HepG2 (cell line): ENCODE data around the gene USP7. TPM values are rescaled to one million over a fixed set of nuclear protein-coding genes. Genes with fewer than 3 reads are reported as not detected.
A peak's percentile ranks its signal among the peaks of the same experiment; 100 is the strongest.

ENCODE experiments used
- ATF3 ChIP-seq: sonication (generic); formaldehyde crosslinking; IDR thresholded peaks from 2 replicates; pipeline ENCODE4 v1.4.0; 2020; ENCODE audit warnings: missing genetic modification reagents
- GMEB1 ChIP-seq: sonication (generic); formaldehyde crosslinking; IDR thresholded peaks from 2 replicates; pipeline ENCODE4 v1.5.1; 2020; ENCODE audit warnings: missing genetic modification reagents, mild to moderate bottlenecking, borderline replicate concordance
- MIER2 ChIP-seq: IDR thresholded peaks from 2 replicates; pipeline ENCODE4 v1.6.1; 2016; ENCODE audit warnings: missing biosample characterization, missing genetic modification reagents
- MNT ChIP-seq: fragments of 450-650 bp; IDR thresholded peaks from 2 replicates; pipeline ENCODE4 v1.6.1; 2016
- NFE2L1 ChIP-seq: sonication (generic); formaldehyde crosslinking; IDR thresholded peaks from 2 replicates; pipeline ENCODE4 v1.4.0; 2020; ENCODE audit warnings: missing genetic modification reagents, mild to moderate bottlenecking, borderline replicate concordance
- RAD51 ChIP-seq: fragments of 450-650 bp; IDR thresholded peaks from 2 replicates; pipeline ENCODE4 v1.6.1; 2016; ENCODE audit warnings: borderline replicate concordance
- ZBTB33 ChIP-seq: sonication (generic); formaldehyde crosslinking; IDR thresholded peaks from 2 replicates; pipeline ENCODE4 v1.4.0; 2020; ENCODE audit warnings: missing genetic modification reagents
- ZNF121 ChIP-seq: sonication (generic); formaldehyde crosslinking; IDR thresholded peaks from 2 replicates; pipeline ENCODE4 v1.5.0; 2020; ENCODE audit warnings: mild to moderate bottlenecking, missing genetic modification reagents
- ZNF761 ChIP-seq: sonication (generic); formaldehyde crosslinking; conservative IDR thresholded peaks from 2 replicates; pipeline ENCODE4 v1.4.0; 2020; ENCODE audit warnings: mild to moderate bottlenecking, missing genetic modification reagents
- ZSCAN12 ChIP-seq: sonication (generic); formaldehyde crosslinking; IDR thresholded peaks from 2 replicates; pipeline ENCODE4 v1.9.0; 2021; ENCODE audit warnings: mild to moderate bottlenecking, missing genetic modification reagents
- polyA plus RNA-seq, 8 experiments: library from polyadenylated mRNA; depleted of rRNA in 3 of 8; stranded (reverse) in 7 of 8; unstranded in 1 of 8; fragments of >200 nt; fragmentation: Illumina TruSeq in 4 of 8; extraction: Trizol in 4 of 8; gene quantifications; 2 replicates each; pipeline versions ENCODE4 v1.2.1 to v1.2.3, GENCODE V29; 2011 to 2016; ENCODE audit warnings: low read depth in 4 of 8, missing spikeins in 1 of 8, mixed read lengths in 1 of 8; ENCODE audit not compliant: insufficient read depth in 1 of 8
- total RNA-seq, 5 experiments: library from RNA; depleted of rRNA; stranded (reverse); fragments of >200 nt; fragmentation: Illumina TruSeq; extraction: Trizol; gene quantifications; 2 replicates each; pipeline ENCODE4 v1.2.3, GENCODE V29; 2016; ENCODE audit warnings: low read depth in 1 of 5

Gene USP7
- total and polyA plus RNA-seq, 2 of the 13 experiments (the other 11 are each of a cell fraction or from before 2014, with no cell fraction given) = 52.5 to 173 TPM

- TF ChIP-seq RAD51 = no peak
- TF ChIP-seq ZNF761 (CRISPR knock-in tag) = peak; percentile 36; the same call in 1 of the 2 replicates
- no peak for TF ChIP-seq ZSCAN12 (CRISPR knock-in tag)
- no peak for TF ChIP-seq ATF3 (CRISPR knock-in tag)
- peak; percentile 49; the same call in 1 of the 2 replicates for TF ChIP-seq NFE2L1
- TF ChIP-seq MNT = no peak
- no peak; the same call in 1 of the 2 replicates for TF ChIP-seq GMEB1 (CRISPR knock-in tag)
- TF ChIP-seq MIER2 (CRISPR knock-in tag) = no peak
- no peak for TF ChIP-seq ZBTB33
- TF ChIP-seq ZNF121 = no peak
These were observed 96.3 kb downstream of the USP7 start (continued) for GRCh38 chr16:8867216-8867931.
